ENCODE results near the gene GAS7. TPM values are rescaled to one million over a fixed set of nuclear protein-coding genes. Genes with fewer than 3 reads are reported as not detected.

GAS7 gene
- total RNA-seq, 2 donors from 2014 or later = 79.7 to 113 TPM

- Histone ChIP-seq H3K36me3 (no peaks in the 10 kb centered on the region), H3K4me1 (peaks cover 0 to 26% of the 10 kb centered on the region in 2 donors), H3K27me3 (no peaks in the 10 kb centered on the region), H3K9me3 (no peaks in the 10 kb centered on the region), H3K27ac (no peak overlapping the region), H3K4me3 (no peak overlapping the region)
- no peak for TF ChIP-seq CTCF (IDR thresholded peaks at IDR 0.05)
- no peak for DNase-seq (ENCODE audit: low spot score)
These were observed 67.7 kb downstream of the GAS7 start for GRCh38 chr17:10130677-10131076.

- no peak overlapping the region for H3K27ac ChIP-seq
- H3K4me1 ChIP-seq = peaks cover 0 to 29% of the 10 kb centered on the region in 2 donors
- no peak for DNase-seq (ENCODE audit: low spot score)
- H3K27me3 ChIP-seq = no peaks in the 10 kb centered on the region
- H3K36me3 ChIP-seq = no peaks in the 10 kb centered on the region
- H3K9me3 ChIP-seq = no peaks in the 10 kb centered on the region
- no peak overlapping the region for H3K4me3 ChIP-seq
- TF ChIP-seq CTCF (IDR thresholded peaks at IDR 0.05) = no peak
These were observed 68.1 kb downstream of the GAS7 start for GRCh38 chr17:10130263-10130662.

DNA sequence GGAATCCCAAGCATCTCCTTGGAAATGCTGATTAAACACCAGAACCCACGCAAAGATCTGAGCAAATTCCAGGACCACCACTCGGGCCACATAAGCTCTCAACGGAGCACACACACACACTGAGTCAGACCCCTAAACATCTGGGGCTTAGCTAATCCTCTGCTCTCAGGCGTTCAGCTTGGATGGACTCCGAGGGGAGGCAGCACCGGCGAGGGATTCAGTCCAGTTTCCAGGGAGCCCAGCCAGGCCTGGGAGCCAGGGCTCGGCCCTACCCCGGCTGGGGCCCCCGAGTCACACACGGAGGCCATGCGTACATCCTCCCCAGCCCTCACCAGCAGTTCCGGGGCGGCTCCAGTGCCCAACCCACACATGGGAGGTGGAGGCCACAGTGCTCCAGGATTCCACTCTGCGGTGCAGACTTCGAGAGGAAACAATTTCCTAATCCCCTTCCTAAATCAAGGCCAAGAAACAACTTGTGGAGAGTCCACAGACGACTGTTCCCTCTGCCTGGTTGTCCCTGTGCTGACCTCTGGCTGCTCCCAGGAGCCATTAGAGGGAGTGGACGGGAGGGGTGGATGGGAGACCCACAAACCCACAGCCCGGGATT is 70.5 kb downstream of the GAS7 start:
- Histone ChIP-seq H3K4me3 (no peak overlapping the region), H3K27ac (peak overlapping the region; percentile 74 to 80), H3K36me3 (no peaks in the 10 kb centered on the region), H3K27me3 (no peaks in the 10 kb centered on the region), H3K9me3 (no peaks in the 10 kb centered on the region), H3K4me1 (peaks cover 0 to 47% of the 10 kb centered on the region in 2 donors)
- DNase-seq (ENCODE audit: low spot score) = peak; percentile 94
- TF ChIP-seq CTCF (IDR thresholded peaks at IDR 0.05) = peak in 1 of 2 donors; percentile 19

GRCh38 chr17:10126616-10127501 is 71.5 kb downstream of the GAS7 start:
- Histone ChIP-seq H3K27ac (peak overlapping the region; percentile 74 to 80), H3K4me3 (peak overlapping the region in 1 of 2 donors; percentile 15), H3K4me1 (peaks cover 0 to 57% of the 10 kb centered on the region in 2 donors), H3K36me3 (no peaks in the 10 kb centered on the region), H3K27me3 (no peaks in the 10 kb centered on the region), H3K9me3 (no peaks in the 10 kb centered on the region)
- peak; percentile 77 for DNase-seq (ENCODE audit: low spot score)
- no peak for TF ChIP-seq CTCF (IDR thresholded peaks at IDR 0.05)

DNA sequence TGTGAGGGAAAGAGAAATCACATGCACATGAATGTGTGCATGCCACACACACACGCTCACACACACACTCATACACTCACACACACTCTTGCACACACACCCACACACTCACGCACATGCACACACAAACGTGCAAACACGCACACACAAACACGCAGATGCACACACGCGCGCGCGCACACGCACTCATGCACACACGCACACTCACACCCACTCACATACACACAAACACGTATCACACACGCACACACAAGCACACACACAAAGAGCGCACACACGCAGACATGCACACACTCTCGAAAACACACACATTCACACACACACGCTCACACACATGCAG is 72.2 kb downstream of the GAS7 start:
- Histone ChIP-seq H3K27ac (peak overlapping the region; percentile 74 to 80), H3K36me3 (no peaks in the 10 kb centered on the region), H3K9me3 (no peaks in the 10 kb centered on the region), H3K4me3 (peak overlapping the region in 1 of 2 donors; percentile 15), H3K4me1 (peaks cover 0 to 63% of the 10 kb centered on the region in 2 donors), H3K27me3 (no peaks in the 10 kb centered on the region)
- no peak for DNase-seq (ENCODE audit: low spot score)
- no peak for TF ChIP-seq CTCF (IDR thresholded peaks at IDR 0.05)

Data from right atrium auricular region (tissue), 2 donors.